ENCODE measurements around the gene DHX16. TPM values are rescaled to one million over a fixed set of nuclear protein-coding genes. Genes with fewer than 3 reads are reported as not detected.

DHX16 gene
- total RNA-seq, 1 experiment from 2014 or later: 34.8 TPM

DNA sequence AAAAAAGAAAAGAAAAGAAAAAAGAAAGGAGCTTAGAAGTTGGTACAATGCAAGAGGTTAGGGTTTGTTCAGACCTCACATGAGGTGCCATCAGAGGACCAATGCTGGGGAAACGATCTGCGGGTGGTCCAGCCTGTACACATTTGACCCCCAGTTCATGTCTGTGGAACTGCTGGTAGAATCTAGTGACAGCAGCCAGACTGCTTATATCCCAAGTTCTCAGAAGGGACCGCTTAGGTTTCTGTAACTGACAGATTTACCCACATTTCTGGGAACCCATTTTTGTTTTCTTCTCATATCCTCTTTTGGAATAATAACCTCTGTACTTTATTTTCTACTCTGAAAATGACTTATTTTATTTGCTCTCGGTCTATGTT is 8.9 kb upstream of the DHX16 start:
- Histone ChIP-seq H4K91ac (ENCODE audit: insufficient read length, low read depth, low read length) (no peak overlapping the region), H4K20me1 (ENCODE audit: control insufficient read depth, insufficient read depth, insufficient read length) (no peaks in the 10 kb centered on the region), H3K4me1 (ENCODE audit: insufficient read depth, low read length) (peaks cover 14% of the 10 kb centered on the region; the same call in 1 of the 2 replicates), H3K9ac (ENCODE audit: extremely low read depth, insufficient read length, low read length) (no peak overlapping the region), H2BK120ac (ENCODE audit: low read depth, low read length, poor library complexity, severe bottlenecking) (no peak overlapping the region), H3K79me1 (ENCODE audit: insufficient read depth, low read depth, low read length, poor library complexity, severe bottlenecking) (no peaks in the 10 kb centered on the region), H3K9me3 (ENCODE audit: control insufficient read depth, low read depth, low read length) (no peaks in the 10 kb centered on the region), H2AFZ (ENCODE audit: low read length) (no peak overlapping the region), H2BK20ac (ENCODE audit: low read depth, low read length, poor library complexity, severe bottlenecking) (no peak overlapping the region), H3K27me3 (ENCODE audit: insufficient read depth, low read length) (no peaks in the 10 kb centered on the region), H3K4ac (ENCODE audit: low read depth, low read length) (no peak overlapping the region), H3K56ac (ENCODE audit: insufficient read length, low read depth, low read length) (no peak overlapping the region), H3K79me2 (ENCODE audit: insufficient read depth, low read length) (peaks cover 2% of the 10 kb centered on the region; the same call in 1 of the 2 replicates), H3K23ac (ENCODE audit: insufficient read length, low read depth, low read length) (no peak overlapping the region), H2BK15ac (ENCODE audit: low read depth, low read length) (no peak overlapping the region), H3K23me2 (ENCODE audit: insufficient read length, low read depth, low read length, poor library complexity, severe bottlenecking) (peaks cover 13% of the 10 kb centered on the region), H3K18ac (ENCODE audit: insufficient read length, low read depth, low read length) (no peak overlapping the region), H3T11ph (ENCODE audit: low read length) (no peak overlapping the region), H3K4me2 (ENCODE audit: insufficient read depth, insufficient read length, low read length) (no peak overlapping the region), H2BK12ac (ENCODE audit: insufficient read length, low read depth, low read length) (no peak overlapping the region), H3K14ac (ENCODE audit: insufficient read depth, low read length) (no peak overlapping the region), H2AK5ac (ENCODE audit: insufficient read length, low read length) (no peak overlapping the region), H4K5ac (ENCODE audit: insufficient read length, low read depth, low read length) (no peak overlapping the region), H2BK5ac (ENCODE audit: insufficient read length, low read length) (no peak overlapping the region), H3K27ac (ENCODE audit: insufficient read length, low read depth, low read length) (no peak overlapping the region), H4K8ac (replicated peaks; ENCODE audit: insufficient read length, low read depth, low read length) (no peak overlapping the region)
- H3K4me1 Mint-ChIP-seq: peaks cover 58 to 62% of the 10 kb centered on the region in 2 experiments
- H3K4me3 Mint-ChIP-seq: peak overlapping the region; percentile 35 to 73; a peak in 3 of 5 replicates
- no peaks in the 10 kb centered on the region; a peak in 1 of 5 replicates for H3K9me3 Mint-ChIP-seq
- H3K27me3 Mint-ChIP-seq (ENCODE audit: low read depth): peaks cover 3% of the 10 kb centered on the region; the same call in 1 of the 2 replicates
- no peak for DNase-seq
- no CpG with 5 or more reads among the region's 4 CpGs for WGBS (ENCODE audit: extremely low coverage, insufficient read length, low lambda C conversion rate)
- TF ChIP-seq, protein P1, sequence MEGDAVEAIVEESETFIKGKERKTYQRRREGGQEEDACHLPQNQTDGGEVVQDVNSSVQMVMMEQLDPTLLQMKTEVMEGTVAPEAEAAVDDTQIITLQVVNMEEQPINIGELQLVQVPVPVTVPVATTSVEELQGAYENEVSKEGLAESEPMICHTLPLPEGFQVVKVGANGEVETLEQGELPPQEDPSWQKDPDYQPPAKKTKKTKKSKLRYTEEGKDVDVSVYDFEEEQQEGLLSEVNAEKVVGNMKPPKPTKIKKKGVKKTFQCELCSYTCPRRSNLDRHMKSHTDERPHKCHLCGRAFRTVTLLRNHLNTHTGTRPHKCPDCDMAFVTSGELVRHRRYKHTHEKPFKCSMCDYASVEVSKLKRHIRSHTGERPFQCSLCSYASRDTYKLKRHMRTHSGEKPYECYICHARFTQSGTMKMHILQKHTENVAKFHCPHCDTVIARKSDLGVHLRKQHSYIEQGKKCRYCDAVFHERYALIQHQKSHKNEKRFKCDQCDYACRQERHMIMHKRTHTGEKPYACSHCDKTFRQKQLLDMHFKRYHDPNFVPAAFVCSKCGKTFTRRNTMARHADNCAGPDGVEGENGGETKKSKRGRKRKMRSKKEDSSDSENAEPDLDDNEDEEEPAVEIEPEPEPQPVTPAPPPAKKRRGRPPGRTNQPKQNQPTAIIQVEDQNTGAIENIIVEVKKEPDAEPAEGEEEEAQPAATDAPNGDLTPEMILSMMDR (conservative IDR thresholded peaks at IDR 0.05): no peak
- peaks cover 3 to 31% (median 25%) of the 10 kb centered on the region in 3 experiments; a peak in 6 of 7 replicates for H3K36me3 Mint-ChIP-seq (ENCODE audit: insufficient read depth in 1 of 3, low read depth in 3 of 3)
- H3K27ac Mint-ChIP-seq: peak overlapping the region; percentile 62 to 79 (median 65); a peak in 3 of 7 replicates

Measured in H9 (cell line).